ENCODE results near the gene SPTB.

Gene SPTB

DNA sequence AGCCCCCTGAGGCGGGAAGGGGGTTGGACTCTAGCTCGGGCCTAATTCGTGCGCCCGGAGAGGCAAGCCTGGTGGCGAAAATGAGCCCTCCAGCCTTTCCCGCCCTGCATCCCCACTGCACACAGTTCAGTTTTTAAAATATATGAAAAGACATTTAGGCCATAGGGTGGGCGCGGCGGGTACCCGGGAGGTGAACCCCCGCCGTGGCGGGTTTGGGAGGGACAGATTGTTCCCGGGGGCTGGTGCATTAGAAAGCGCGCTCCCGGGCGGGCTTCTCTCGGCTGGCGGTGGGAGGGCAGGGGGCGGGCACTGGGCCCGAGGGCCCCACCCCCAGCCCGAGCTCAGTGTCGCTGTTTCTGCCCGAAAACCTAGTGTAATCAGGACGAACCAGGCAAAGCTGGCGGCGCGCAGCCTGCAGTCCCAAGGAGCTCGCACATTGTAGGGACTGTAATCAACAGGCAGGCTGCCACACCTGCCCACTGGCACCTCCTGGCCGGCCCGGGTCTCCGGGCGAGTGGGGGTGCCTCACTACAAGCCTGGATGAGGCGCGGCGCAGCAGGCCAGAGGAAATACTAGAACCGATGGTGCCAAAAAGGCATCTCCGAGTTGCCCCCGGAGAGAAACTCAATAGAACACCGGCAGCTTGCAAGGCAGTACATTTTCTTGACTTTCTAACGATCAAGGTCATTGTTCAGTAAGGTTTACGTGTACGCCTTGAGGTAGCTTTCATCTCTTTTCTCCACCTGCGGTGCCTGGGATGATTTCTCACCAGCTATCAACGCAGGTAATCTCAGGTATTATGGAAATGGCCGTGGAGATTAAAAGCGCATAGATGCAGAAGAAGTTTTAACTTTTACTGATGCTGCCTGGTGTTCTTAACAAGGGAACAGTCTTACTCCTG lies 764 bp upstream of the SPTB start:
- peak; percentile 77 to 80 for DNase-seq

DNA sequence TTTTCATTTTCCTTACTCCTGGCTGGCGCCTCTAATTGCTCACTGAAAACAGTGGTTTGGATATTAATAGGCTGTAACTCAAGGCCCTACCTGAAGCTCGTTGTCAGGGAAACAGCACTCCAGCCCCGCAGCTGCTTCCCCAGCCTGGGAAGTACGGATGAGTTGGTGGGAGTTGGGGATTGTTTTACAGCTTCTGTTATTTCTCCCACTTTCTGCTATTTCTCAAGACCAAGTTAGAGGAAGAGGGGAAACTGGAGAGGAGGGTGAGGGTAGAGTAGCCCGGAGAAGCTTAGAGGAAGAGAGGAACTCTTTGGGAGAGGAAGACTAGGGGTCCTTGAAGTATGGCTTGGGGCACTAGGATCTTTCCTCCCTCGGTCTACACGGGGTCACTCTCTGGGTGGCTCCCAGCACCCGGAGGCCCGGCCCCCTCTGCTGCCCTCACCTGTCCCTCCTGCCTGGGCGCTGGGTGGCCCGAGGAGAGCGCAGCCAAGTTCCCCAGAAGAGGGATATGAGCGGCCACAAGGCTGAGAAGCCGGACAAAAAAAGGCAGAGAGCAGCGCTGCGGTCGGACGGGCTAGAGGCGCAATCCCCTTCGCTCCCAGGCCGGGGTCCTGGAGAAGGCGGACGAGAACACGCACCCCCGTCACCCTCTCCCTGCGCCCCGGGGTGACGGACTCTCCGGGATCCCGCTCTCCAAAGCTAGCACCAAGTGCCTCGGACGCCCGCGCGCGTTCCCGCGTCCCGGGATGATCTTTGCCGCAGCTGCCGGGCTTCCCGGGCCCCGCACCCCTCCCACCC lies 671 bp downstream of the SPTB start:
- peak in 1 of 2 experiments; percentile 22 for DNase-seq

DNA sequence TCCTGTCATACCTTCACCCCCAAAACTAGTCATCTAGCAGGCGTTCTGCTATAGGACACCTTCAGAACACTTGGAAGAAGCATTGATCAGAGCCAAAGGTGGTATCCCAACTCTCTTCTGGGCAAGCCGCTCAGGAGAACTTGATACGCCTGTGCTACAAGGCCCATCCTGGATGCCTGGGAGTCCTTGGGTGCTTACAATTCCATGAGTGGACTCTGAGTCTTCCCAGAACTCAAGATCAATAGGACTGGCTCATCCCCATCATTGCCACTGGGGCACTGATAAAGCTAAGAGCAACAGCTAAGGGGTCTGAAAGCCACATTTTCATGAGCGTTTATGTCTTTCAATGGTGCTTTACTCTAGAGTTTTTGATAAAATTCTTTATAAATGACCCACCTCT lies 1.9 kb downstream of the SPTB start:
- no peak for DNase-seq

DNA sequence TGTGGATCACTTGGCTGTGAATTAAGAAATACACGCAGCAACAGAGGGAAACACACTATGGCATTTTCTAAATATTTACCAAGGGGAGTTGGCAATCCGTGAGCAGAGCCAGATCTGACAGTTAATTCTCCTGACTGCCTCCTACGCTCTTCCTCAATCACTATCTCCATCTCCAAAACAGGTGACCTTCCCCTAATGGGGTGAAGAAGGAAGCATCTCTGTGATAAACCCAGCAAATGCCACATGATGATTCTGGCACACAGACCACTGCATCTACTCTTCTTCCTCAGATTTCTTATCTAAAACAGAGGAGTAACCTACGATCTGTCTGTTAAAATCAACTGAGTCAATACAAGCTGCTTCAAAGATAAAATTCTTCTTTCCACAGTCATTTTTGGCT lies 4.4 kb downstream of the SPTB start:
- no peak for DNase-seq

DNA sequence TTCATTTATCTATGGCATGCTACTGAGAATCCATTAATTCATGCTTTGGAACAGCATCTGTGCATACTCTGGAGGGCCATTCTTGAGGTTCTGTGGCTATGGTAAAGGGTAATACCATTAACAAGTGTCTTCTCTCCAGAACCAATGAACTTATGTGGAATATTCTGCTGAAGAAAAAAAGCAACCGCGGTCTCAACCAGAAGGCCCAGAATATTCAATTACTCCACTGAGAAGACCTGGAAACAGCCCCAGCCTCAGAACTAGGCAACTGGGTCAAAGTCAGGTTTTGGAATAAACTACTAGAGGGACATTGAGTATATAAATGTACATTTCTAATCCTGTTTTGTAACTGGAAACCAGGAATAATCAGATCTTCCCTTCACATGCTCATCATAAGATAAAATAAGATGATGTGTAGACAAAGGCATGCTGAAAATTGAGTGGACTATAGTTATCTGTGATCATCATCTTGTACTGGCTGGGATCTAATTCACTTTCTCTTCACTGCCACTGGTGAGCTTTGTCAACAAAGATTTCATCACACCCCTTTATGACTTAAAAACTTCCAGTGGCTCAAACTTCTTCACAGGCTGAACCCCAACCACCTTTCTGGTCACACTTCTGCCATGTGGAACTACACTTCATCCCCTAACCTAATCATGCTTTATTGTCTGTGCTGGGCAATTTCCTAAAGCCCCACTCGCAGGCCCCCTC lies 6.0 kb downstream of the SPTB start:
- DNase-seq, result no peak

DNA sequence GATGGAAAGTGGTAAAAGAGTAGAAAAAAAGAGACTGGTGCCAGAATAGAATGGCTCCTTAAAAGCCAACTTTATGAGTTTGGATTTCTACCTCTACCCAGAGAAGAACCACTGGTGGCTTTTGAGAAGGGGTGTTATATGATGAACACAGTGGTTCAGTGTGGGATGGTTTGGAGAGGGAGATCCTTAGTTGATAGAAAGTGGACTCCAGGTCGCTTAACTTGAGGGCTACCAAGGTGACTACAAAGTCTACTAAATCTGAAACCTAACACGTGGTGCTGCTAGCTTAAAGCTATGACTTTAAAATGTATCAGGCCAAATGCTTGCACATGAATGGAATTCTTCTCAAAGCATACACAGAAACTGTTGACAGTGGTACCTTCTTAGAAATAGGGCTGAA lies 8.4 kb downstream of the SPTB start:
- no peak for DNase-seq

DNA sequence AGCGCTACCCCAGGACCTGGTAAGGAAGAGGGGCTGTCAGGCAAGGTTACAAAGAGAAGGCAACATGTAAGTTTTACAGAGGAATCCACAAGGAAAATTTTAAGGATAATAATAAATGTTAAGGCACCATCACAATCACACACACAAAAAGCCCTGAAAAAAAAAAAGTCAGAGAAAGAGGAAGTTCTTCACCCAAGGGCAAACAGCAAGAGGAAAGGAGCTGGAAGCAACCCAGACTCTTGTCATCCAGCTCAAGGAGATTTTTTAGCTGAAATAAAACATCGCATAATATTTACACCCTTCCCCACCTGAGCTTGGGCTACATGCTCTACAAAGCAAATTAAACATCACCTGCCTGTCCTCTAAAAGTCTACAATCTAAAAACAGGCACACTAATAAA lies 9.5 kb downstream of the SPTB start:
- no peak for DNase-seq

DNA sequence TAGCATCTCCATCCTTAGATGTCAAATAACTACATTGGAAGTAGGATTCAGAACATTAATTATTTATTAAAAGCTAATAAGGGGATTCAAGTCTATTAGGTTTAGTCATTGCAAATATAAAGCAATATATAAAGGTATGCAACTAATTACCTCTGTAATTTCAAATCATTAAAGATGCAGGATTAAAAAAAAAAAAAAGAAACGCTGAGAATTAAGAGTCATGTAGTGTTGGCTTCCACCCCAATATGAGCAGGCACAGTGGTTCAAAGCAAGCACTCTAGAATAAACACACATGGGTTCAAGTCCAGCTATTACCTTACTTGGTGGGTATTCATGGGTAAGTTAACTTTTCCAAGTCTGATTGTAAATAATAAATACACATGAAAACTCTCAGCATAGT lies 10.9 kb downstream of the SPTB start:
- DNase-seq, result no peak

DNA sequence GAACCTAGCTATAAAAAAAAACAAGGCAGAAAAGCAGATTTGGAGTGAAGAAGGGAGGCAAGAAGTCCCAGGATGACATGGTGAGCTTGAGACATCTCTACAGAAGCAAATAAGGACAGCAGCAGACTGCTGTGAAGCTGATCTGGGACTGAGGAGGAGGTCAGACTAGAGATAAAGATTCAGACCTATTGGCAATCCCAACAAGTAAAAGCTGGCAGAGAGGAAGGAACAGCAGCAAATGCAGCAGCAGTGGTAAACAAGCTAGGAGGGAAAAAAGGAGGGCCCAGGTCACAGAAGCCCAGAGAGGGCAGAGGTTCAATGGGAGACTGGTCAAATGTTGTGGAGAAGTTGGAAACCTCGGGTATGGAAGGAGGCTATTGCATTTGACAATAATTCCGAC lies 11.3 kb downstream of the SPTB start:
- DNase-seq, result no peak

DNA sequence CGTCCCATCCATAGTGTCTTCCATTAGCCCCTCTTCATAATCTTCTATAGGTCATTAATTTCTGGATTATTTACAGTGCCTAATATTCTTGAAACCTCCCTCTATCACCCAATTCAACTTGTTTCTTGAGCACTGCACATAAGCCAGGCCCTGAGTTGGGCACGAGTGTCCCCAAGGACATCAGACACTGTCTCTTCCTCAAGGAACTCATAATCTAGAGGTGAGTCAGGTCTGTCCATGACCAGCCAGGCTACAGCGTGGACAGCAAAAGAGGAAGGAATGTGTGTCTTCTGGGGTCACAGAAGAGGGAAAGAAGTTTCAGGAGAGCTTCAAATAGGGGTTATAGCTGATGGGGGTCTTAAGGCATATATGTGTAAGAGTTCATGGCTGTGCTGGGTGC lies 12.5 kb downstream of the SPTB start:
- DNase-seq, result no peak

DNA sequence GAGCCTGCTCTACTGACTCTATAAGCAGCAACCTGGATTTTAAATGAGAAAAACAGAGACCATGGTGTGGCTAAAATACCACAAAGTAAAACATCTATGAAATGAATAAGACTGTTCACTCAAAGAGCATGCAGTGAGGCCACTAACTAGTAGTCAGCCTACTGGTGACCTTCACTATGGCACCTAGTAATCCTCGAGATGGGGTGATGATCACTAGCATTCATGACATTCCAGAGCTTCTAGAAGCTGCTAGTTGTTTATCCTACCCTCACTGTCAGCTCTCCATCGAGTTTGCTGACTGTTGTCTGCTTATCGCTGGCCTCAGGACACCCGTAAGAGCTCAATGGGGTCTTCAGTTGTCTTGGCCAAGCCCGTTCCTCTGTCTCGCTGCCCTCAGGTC lies 13.7 kb downstream of the SPTB start:
- no peak for DNase-seq

DNA sequence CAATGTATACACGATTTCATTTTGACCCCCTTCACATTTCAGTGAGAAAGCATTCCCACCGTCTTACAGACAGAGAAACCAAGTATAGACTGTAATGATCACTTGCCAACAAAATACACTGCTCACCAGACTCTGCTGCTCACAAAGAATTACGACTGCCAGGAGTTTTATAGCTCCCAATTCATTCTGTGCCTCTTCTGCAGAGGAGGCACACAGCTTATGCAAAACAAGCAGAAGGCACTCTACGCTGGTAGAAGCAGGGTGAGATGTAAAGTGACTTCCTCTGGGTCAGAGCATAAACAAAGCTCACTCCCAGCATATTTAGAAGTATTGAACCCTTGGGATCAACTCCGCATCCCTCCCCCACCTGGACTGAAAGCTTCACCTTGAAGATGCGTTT lies 14.6 kb downstream of the SPTB start:
- no peak for DNase-seq

DNA sequence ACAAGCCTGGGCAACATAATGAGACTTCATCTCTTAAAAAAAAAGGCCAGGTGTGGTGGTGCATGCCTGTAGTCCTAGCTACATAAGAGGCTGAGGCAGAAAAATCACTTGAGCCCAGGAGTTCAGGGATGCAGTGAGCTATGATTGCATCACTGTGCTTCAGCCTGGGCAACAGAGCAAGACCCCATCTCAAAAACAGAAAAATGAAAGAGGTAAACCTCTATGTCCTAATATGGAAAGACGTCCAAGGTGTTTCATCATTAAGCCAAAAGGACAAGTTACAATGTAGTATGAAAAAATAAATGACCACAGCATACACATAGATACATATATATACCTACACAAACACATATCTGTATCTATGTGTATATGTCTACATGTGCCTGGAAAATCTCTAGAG lies 15.4 kb downstream of the SPTB start:
- DNase-seq, result no peak

DNA sequence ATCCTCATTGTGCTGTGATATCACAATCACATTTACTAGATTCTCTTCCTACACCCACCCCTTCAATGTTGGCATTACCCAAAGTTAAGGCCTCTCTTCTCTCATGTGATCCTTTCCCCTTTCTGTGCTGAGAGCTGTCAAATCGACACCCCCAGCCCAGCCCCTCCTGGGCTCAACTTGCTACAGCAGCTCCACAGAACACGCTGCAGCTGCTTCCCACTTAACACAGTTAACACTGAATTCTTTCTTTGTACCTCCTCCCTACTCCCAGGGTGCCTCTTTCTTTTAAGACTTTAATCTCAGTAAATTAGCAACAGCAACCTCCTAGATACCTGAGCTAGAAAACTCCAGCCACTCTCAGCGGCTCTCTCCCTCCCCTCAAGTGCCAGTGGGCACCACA lies 17.8 kb downstream of the SPTB start:
- DNase-seq, result no peak

DNA sequence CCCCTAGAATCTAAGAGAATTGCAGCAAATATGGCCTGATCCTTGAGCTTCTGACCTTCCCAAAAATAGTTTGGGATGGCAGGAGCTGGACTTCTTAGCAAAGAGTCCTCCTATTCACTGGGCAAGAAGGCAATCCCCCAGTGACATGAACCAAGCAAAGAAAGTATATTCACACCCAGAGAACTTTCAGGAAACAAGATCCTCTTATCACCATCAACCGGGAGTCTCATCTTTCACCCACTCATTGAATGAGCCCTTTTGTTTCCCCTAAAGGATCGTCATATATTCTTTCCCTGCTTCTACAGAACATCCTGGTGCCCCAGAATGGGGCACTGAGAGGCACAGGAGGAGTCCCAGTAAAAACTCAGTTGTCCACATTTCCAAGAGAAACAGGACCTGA lies 19.7 kb downstream of the SPTB start:
- DNase-seq, result no peak

DNA sequence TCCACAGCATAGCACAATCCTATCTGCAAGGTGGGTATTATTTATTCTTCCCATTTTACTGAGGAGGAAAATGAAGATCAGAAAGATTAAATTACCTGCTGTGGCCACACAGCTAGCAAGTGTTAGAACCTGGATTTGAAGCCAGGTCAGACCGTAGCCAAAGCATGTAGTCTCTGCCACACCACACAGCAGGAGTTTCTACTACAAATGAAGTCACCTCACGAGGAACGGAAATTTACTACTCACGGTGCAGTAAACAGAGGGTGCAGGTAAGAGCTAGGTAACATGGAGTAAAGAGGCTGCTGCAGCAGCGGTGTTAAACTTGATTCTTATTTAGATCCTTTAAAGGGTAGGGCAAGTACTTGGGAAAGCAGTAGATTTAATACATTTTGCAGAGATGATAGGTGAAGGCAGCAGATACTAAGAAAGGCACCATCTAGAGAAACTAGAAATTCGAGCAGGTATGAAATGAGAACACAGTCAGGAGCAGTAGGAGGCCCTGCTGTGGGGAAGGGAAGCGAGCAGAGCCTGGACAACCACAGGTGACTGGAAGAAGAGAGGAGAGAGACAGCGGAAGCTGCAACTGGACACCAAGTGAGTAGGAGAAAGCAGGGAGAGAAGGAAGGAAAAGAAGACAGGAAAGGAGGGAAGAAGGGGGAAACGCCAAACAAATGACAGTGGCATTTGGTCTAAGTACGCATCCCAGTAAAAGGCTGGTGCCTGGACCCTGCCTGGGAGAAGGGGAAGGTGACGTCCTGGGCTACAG lies 21.5 kb downstream of the SPTB start:
- no peak for DNase-seq

DNA sequence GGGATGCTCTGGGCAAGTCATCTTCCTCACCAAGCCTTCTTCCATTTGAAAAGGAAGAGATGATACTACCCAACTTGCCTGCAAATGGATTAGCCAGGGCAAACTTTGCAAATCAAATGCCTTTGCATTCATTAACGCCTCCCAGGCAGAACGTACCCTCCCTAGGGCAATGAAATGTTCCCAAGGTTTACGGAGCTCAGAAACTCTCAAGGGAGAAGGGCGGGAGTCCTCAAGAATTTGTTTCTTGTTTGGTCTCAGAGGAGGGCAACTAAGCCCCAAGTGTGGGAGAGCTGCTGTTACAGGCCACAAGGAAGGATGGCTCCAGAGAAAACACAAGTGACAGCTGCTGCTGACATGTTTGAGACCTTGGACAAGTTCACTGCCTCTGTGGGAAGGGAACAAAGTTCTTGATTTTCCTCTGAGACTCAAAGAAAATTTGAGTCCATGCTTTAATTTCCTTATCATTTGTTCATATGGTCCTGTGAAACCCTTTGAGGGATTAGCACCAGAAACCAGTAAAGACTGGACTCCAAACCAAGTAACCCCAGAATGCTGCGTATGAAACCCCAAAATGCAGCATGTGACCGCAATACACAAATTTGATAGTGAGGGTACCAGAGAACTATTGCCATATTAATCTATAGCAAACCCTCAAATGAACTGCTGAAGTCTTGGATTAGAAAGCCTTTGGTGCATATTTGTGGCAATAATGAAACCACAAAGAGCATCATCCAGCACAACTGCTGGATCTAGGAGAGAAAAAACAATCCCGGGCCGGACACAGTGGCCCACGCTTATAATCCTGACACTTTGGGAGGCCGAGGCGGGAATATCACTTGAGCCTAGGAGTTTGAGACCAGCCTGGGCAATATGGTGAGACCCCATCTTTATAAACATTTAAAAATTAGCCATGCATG lies 22.9 kb downstream of the SPTB start:
- no peak for DNase-seq

DNA sequence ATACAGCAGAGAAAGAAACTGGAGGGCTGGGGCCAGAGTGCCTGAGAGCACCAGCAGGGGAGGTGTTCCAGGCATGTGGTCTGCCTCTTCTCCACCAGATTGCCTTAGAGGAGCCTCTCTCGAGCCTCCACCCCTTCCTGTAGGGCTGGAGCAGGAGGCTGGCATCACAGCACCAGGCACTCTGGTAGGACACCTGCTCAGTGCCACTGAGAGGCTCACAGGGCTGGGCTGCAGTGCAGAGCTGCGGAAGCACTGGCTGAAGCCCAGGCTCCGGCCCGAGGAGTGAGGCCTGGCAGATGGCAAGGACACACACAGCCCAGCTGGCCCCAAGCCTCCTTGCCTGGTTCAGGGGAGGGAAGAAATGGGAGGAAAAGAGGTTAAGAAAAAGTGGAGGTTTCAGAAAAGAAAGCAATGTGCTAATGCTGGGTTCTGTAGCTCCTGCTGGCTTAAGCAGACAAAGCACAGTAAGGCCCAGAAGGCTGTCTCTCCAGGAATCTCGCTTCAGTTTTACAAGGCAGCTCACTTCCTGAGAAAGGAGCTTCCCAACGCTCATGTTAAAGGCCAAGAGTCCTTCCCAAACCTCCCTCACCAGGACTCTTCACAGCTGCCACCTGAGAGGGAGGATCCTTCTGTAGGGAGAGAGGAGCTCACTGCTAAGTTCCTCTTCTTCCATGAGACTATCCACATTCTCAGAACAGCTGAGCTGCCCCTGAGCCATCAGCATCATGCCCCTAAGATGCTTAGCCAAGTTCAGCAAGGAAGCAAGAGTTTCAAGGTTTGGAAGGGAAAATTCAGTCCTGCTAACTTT lies 23.8 kb downstream of the SPTB start:
- no peak for DNase-seq

DNA sequence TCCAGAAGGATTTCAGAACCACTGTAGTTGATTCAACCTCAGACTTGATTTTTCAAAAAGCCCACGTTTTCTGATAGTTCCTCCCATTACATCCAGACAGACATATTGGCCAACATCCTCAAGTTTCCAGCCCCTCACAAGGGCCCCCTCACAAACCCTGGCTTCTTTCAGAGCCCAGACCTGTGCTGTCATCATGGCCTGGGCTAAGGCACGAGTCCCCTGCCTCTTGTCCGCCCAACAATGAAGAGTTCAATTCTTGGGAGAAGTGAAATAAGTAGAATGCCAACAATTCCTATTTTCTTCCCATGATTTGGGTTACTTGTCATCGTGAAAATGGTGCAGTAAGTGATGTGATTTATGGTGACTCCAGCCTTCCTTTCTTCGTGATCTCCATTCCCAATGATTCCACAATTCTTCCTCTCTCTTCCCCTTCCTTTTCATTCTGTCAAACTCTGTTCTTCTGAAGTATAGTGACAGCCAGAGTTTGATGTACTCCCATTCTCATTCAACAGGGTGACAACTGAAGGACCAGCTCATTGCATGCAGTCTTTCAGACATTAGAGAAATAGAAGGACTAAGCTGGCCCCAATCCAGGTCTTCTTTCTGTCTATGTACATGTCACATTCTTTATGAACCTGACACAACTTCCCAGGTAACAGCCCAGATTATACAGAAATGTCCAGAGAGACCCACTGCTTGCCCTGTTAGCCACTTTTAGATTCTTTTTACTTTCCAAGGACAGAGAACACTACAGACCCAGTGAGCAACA lies 29.2 kb downstream of the SPTB start:
- no peak for DNase-seq

DNA sequence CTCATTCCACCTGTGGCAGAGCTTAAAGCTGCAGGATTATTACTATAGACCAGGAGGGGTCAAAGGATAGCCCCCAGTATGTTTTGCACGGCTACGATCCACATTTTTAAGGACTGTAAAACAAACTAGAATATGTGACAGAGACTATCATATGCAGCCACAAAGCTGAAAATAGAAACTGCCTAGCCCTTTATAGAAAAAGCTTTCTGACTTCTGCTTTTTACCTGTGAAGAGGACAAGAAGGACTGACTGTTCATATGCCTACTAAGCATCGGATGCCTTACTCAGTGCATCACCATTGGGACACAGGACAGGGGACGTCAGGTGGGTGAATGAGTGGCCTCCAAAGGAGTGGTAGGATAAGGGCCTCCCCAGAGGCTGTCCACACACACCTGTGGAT lies 29.8 kb downstream of the SPTB start:
- no peak for DNase-seq
